ENCODE data around the gene MRPL36. TPM values are rescaled to one million over a fixed set of nuclear protein-coding genes. Genes with fewer than 3 reads are reported as not detected.

Gene MRPL36
- total and polyA plus RNA-seq, 9 of the 15 experiments (the other 6 are each of a cell fraction or from before 2014, with no cell fraction given), result 78.3 to 557 (median 124) TPM

DNA sequence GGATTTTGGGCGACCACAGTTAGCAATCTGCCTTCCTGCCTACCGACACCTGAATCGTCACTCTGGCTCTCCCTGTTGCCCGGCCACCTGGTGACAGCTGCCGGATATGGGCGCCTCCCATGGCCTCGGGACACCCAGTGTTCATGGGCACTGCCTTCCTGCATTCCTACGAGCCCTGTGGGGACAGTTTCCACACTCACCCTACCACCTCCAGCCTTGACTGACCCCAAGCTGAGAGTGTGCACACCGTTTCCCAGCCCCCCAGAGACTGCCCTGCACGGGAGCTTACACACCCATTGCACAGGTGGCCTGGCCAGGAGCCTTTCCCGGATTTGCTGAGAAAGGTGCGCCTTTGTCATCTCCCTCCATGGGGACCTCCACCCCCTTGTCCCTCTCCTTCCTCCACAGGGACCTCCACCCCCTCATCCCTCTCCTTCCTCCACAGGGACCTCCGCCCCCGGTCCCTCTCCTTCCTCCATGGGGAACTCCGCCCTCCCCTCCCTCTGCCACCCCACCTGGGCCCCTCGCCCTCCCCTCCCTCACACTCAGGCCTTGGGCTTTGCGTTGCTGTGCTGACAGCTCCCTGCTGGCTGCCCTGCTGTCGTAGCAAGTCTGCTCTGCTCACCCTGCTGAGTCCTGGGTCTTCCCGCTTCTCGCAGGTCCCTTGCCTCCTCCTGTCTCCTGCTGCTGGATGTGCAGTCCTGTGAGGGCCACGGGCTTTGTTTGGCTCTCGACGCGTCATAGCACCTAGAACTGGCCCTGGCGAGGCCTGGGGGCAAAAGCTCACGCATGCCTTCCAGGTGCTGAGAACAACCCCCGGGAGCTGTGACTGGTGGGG lies 48.4 kb downstream of the MRPL36 start (continued):
- TF ChIP-seq, protein P1, sequence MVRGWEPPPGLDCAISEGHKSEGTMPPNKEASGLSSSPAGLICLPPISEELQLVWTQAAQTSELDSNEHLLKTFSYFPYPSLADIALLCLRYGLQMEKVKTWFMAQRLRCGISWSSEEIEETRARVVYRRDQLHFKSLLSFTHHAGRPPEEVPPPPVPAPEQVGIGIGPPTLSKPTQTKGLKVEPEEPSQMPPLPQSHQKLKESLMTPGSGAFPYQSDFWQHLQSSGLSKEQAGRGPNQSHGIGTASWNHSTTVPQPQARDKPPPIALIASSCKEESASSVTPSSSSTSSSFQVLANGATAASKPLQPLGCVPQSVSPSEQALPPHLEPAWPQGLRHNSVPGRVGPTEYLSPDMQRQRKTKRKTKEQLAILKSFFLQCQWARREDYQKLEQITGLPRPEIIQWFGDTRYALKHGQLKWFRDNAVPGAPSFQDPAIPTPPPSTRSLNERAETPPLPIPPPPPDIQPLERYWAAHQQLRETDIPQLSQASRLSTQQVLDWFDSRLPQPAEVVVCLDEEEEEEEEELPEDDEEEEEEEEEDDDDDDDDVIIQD (CRISPR knock-in tag; IDR thresholded peaks at IDR 0.05), result no peak

DNA sequence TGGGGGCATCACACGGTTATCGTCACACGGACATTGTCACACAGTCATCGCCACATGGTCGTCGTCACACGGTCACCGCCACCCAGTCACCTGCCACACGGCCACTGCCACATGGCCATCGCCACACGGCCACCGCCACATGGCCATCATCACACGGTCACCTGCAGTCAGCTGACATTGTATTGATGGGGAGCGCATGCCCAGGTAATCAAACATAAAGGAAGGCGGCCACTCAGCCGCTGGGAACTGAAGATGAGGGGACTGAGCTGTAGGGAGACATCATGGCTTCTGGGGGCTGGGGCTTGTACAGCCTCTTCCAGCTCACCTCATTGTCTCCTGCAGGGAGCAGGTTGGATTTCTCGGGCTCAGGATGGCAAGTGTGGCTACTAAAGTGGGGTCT lies 49.2 kb downstream of the MRPL36 start:
- Histone ChIP-seq H3K27me3 (ENCODE audit: control insufficient read depth in 2 of 2, insufficient read depth in 2 of 2, low read length in 2 of 2) (peaks cover 65 to 96% of the 10 kb centered on the region in 2 experiments), H3K27ac (ENCODE audit: extremely low read depth, low read depth, low read length) (no peak overlapping the region), H4K20me1 (replicated peaks; ENCODE audit: control insufficient read depth, insufficient read depth, low read length) (0 out of 2 replicates have a peak, but pooled peaks cover 6% of the 10 kb centered on the region), H3K4me1 (replicated peaks in 1 of 2; ENCODE audit: control insufficient read depth in 2 of 2, insufficient read depth in 2 of 2, low read length in 2 of 2) (peaks cover 0 to 15% of the 10 kb centered on the region in 2 experiments; a peak in 2 of 5 replicates), H3K79me2 (ENCODE audit: control insufficient read depth, insufficient read depth, low read length) (no peaks in the 10 kb centered on the region), H3K9me3 (replicated peaks; ENCODE audit: control insufficient read depth, insufficient read depth, low read depth, low read length) (no peaks in the 10 kb centered on the region), H3K9ac (ENCODE audit: insufficient read depth in 1 of 2, low read depth in 2 of 2, low read length in 2 of 2) (peak overlapping the region in 1 of 2 experiments; percentile 7; a peak in 1 of 4 replicates), H3K4me3 (no peak overlapping the region), H3K9me1 (ENCODE audit: control insufficient read depth, insufficient read depth, low read length) (no peaks in the 10 kb centered on the region), H2AFZ (ENCODE audit: low read depth, low read length) (no peak overlapping the region), H3K4me2 (ENCODE audit: insufficient read depth, low read length) (no peak overlapping the region), H3K36me3 (ENCODE audit: control insufficient read depth, insufficient read depth, low read length) (no peaks in the 10 kb centered on the region)
- POLR2A ChIA-PET, result interaction anchor here (1.1 to 1.2 kb wide), 2 partner anchors 9 to 379 kb away, joined by 3 to 4 read pairs; no protein-coding TSS in a partner anchor
- intact Hi-C loops (cut with micrococcal nuclease) (no loop called here), in situ Hi-C loops (cut with MboI) (no loop called here)
- 5% methylated on average over 17 of the region's 17 CpGs for WGBS (ENCODE audit: insufficient coverage, low coverage, missing lambda C conversion rate)
- no TSS peak for BruUV-seq (replicated peaks)
- CTCF ChIA-PET (ENCODE audit: low intra/inter-chr PET ratio), result no interaction called here
- ATAC-seq, result no peak
- DNase-seq (ENCODE audit: extremely low read depth in 1 of 4, low spot score in 3 of 4), result no peak
- no peak for FAIRE-seq
- TF ChIP-seq, protein P2, sequence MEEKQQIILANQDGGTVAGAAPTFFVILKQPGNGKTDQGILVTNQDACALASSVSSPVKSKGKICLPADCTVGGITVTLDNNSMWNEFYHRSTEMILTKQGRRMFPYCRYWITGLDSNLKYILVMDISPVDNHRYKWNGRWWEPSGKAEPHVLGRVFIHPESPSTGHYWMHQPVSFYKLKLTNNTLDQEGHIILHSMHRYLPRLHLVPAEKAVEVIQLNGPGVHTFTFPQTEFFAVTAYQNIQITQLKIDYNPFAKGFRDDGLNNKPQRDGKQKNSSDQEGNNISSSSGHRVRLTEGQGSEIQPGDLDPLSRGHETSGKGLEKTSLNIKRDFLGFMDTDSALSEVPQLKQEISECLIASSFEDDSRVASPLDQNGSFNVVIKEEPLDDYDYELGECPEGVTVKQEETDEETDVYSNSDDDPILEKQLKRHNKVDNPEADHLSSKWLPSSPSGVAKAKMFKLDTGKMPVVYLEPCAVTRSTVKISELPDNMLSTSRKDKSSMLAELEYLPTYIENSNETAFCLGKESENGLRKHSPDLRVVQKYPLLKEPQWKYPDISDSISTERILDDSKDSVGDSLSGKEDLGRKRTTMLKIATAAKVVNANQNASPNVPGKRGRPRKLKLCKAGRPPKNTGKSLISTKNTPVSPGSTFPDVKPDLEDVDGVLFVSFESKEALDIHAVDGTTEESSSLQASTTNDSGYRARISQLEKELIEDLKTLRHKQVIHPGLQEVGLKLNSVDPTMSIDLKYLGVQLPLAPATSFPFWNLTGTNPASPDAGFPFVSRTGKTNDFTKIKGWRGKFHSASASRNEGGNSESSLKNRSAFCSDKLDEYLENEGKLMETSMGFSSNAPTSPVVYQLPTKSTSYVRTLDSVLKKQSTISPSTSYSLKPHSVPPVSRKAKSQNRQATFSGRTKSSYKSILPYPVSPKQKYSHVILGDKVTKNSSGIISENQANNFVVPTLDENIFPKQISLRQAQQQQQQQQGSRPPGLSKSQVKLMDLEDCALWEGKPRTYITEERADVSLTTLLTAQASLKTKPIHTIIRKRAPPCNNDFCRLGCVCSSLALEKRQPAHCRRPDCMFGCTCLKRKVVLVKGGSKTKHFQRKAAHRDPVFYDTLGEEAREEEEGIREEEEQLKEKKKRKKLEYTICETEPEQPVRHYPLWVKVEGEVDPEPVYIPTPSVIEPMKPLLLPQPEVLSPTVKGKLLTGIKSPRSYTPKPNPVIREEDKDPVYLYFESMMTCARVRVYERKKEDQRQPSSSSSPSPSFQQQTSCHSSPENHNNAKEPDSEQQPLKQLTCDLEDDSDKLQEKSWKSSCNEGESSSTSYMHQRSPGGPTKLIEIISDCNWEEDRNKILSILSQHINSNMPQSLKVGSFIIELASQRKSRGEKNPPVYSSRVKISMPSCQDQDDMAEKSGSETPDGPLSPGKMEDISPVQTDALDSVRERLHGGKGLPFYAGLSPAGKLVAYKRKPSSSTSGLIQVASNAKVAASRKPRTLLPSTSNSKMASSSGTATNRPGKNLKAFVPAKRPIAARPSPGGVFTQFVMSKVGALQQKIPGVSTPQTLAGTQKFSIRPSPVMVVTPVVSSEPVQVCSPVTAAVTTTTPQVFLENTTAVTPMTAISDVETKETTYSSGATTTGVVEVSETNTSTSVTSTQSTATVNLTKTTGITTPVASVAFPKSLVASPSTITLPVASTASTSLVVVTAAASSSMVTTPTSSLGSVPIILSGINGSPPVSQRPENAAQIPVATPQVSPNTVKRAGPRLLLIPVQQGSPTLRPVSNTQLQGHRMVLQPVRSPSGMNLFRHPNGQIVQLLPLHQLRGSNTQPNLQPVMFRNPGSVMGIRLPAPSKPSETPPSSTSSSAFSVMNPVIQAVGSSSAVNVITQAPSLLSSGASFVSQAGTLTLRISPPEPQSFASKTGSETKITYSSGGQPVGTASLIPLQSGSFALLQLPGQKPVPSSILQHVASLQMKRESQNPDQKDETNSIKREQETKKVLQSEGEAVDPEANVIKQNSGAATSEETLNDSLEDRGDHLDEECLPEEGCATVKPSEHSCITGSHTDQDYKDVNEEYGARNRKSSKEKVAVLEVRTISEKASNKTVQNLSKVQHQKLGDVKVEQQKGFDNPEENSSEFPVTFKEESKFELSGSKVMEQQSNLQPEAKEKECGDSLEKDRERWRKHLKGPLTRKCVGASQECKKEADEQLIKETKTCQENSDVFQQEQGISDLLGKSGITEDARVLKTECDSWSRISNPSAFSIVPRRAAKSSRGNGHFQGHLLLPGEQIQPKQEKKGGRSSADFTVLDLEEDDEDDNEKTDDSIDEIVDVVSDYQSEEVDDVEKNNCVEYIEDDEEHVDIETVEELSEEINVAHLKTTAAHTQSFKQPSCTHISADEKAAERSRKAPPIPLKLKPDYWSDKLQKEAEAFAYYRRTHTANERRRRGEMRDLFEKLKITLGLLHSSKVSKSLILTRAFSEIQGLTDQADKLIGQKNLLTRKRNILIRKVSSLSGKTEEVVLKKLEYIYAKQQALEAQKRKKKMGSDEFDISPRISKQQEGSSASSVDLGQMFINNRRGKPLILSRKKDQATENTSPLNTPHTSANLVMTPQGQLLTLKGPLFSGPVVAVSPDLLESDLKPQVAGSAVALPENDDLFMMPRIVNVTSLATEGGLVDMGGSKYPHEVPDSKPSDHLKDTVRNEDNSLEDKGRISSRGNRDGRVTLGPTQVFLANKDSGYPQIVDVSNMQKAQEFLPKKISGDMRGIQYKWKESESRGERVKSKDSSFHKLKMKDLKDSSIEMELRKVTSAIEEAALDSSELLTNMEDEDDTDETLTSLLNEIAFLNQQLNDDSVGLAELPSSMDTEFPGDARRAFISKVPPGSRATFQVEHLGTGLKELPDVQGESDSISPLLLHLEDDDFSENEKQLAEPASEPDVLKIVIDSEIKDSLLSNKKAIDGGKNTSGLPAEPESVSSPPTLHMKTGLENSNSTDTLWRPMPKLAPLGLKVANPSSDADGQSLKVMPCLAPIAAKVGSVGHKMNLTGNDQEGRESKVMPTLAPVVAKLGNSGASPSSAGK (IDR thresholded peaks at IDR 0.05), result peak; percentile 26; the same call in 1 of the 2 replicates
- peak; percentile 21 to 22; a peak in 1 of 4 replicates for TF ChIP-seq NRF1 (conservative IDR thresholded peaks at IDR 0.05 in 1 of 2, IDR thresholded peaks at IDR 0.05 in 1 of 2)

All from K562 (cell line).